Measurements from ENCODE around the gene ANKRD63. TPM values are rescaled to one million over a fixed set of nuclear protein-coding genes. Genes with fewer than 3 reads are reported as not detected.
A peak's percentile ranks its signal among the peaks of the same experiment; 100 is the strongest.

Gene ANKRD63
- total and polyA plus RNA-seq, 9 of the 15 experiments (the other 6 are each of a cell fraction or from before 2014, with no cell fraction given): 1.3 to 2.0 (median 1.8) TPM; not detected in 6

DNA sequence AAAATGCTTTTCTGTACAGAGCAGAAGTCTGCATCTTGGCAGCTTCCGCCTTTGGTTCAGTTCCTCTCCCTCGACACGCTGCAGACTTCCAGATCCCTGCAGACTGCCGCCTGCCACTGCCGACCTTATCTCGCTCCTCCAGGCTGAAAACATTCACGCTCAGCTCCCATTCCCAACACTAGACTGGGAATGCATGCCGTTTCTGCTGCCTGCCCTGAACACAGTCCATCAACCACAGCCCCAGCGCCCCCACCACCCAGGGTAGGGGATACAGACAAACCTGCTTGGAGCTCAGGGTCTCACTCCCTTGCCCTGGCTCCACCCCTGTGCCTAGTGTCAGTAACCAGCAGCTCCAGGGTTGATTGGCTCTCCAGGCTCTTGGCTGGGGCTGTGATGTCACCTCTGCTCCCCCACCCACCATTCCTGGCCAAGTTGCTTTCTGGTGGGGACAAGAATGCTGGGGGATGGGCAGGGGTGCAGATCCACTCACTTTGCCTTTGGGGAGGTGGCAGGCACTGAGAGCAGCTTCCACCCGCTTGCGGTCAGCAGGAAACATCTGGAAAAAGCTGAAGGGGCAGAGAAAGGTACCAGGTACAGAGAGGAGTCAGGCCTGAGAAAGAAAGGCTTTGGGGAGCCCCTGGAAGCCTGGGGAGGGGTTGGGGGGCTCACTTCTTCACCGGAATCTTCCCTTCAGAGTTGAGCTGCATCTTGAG is 18.8 kb upstream of the ANKRD63 start (continued):
- TF ChIP-seq PPARD (CRISPR knock-in tag; IDR thresholded peaks at IDR 0.05): no peak
- no peak for TF ChIP-seq GATA2 (CRISPR knock-in tag; IDR thresholded peaks at IDR 0.05)
- no peak for TF ChIP-seq ZNF282 (CRISPR knock-in tag; IDR thresholded peaks at IDR 0.05)
- peak; percentile 55 for TF ChIP-seq CBFA2T3 (IDR thresholded peaks at IDR 0.05)
- no peak for TF ChIP-seq GABPB1 (CRISPR knock-in tag; IDR thresholded peaks at IDR 0.05)
- no peak for TF ChIP-seq ZNF175 (CRISPR knock-in tag; IDR thresholded peaks at IDR 0.05; ENCODE audit: low read depth)
- no peak for TF ChIP-seq RNF2 (IDR thresholded peaks at IDR 0.05)
- TF ChIP-seq CSDE1 (IDR thresholded peaks at IDR 0.05): no peak
- no peak for TF ChIP-seq TSC22D4 (tag; IDR thresholded peaks at IDR 0.05)
- TF ChIP-seq HEY1 (CRISPR knock-in tag; IDR thresholded peaks at IDR 0.05; ENCODE audit: borderline replicate concordance): no peak
- TF ChIP-seq, protein P1, sequence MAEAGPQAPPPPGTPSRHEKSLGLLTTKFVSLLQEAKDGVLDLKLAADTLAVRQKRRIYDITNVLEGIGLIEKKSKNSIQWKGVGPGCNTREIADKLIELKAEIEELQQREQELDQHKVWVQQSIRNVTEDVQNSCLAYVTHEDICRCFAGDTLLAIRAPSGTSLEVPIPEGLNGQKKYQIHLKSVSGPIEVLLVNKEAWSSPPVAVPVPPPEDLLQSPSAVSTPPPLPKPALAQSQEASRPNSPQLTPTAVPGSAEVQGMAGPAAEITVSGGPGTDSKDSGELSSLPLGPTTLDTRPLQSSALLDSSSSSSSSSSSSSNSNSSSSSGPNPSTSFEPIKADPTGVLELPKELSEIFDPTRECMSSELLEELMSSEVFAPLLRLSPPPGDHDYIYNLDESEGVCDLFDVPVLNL (CRISPR knock-in tag; IDR thresholded peaks at IDR 0.05; ENCODE audit: low read depth): no peak
- TF ChIP-seq, protein P2, sequence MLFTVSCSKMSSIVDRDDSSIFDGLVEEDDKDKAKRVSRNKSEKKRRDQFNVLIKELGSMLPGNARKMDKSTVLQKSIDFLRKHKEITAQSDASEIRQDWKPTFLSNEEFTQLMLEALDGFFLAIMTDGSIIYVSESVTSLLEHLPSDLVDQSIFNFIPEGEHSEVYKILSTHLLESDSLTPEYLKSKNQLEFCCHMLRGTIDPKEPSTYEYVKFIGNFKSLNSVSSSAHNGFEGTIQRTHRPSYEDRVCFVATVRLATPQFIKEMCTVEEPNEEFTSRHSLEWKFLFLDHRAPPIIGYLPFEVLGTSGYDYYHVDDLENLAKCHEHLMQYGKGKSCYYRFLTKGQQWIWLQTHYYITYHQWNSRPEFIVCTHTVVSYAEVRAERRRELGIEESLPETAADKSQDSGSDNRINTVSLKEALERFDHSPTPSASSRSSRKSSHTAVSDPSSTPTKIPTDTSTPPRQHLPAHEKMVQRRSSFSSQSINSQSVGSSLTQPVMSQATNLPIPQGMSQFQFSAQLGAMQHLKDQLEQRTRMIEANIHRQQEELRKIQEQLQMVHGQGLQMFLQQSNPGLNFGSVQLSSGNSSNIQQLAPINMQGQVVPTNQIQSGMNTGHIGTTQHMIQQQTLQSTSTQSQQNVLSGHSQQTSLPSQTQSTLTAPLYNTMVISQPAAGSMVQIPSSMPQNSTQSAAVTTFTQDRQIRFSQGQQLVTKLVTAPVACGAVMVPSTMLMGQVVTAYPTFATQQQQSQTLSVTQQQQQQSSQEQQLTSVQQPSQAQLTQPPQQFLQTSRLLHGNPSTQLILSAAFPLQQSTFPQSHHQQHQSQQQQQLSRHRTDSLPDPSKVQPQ (CRISPR knock-in tag; IDR thresholded peaks at IDR 0.05; ENCODE audit: borderline replicate concordance): no peak
- no peak for TF ChIP-seq PHB (CRISPR knock-in tag; IDR thresholded peaks at IDR 0.05)
- no peak for TF ChIP-seq KDM4B (IDR thresholded peaks at IDR 0.05; ENCODE audit: borderline replicate concordance in 2 of 2, low read depth in 1 of 2)
- TF ChIP-seq, protein P3, sequence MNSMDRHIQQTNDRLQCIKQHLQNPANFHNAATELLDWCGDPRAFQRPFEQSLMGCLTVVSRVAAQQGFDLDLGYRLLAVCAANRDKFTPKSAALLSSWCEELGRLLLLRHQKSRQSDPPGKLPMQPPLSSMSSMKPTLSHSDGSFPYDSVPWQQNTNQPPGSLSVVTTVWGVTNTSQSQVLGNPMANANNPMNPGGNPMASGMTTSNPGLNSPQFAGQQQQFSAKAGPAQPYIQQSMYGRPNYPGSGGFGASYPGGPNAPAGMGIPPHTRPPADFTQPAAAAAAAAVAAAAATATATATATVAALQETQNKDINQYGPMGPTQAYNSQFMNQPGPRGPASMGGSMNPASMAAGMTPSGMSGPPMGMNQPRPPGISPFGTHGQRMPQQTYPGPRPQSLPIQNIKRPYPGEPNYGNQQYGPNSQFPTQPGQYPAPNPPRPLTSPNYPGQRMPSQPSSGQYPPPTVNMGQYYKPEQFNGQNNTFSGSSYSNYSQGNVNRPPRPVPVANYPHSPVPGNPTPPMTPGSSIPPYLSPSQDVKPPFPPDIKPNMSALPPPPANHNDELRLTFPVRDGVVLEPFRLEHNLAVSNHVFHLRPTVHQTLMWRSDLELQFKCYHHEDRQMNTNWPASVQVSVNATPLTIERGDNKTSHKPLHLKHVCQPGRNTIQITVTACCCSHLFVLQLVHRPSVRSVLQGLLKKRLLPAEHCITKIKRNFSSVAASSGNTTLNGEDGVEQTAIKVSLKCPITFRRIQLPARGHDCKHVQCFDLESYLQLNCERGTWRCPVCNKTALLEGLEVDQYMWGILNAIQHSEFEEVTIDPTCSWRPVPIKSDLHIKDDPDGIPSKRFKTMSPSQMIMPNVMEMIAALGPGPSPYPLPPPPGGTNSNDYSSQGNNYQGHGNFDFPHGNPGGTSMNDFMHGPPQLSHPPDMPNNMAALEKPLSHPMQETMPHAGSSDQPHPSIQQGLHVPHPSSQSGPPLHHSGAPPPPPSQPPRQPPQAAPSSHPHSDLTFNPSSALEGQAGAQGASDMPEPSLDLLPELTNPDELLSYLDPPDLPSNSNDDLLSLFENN (IDR thresholded peaks at IDR 0.05; ENCODE audit: low read depth in 2 of 2, low read length in 2 of 2): no peak
- TF ChIP-seq BRCA1 (IDR thresholded peaks at IDR 0.05): no peak
- no peak for TF ChIP-seq BRCA1 (CRISPR knock-in tag; IDR thresholded peaks at IDR 0.05)
- TF ChIP-seq PHF8 (IDR thresholded peaks at IDR 0.05; ENCODE audit: borderline replicate concordance, low read length): no peak
- TF ChIP-seq, protein P4, sequence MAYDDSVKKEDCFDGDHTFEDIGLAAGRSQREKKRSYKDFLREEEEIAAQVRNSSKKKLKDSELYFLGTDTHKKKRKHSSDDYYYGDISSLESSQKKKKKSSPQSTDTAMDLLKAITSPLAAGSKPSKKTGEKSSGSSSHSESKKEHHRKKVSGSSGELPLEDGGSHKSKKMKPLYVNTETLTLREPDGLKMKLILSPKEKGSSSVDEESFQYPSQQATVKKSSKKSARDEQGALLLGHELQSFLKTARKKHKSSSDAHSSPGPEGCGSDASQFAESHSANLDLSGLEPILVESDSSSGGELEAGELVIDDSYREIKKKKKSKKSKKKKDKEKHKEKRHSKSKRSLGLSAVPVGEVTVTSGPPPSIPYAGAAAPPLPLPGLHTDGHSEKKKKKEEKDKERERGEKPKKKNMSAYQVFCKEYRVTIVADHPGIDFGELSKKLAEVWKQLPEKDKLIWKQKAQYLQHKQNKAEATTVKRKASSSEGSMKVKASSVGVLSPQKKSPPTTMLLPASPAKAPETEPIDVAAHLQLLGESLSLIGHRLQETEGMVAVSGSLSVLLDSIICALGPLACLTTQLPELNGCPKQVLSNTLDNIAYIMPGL (CRISPR knock-in tag; IDR thresholded peaks at IDR 0.05): no peak
- TF ChIP-seq CBX8 (IDR thresholded peaks at IDR 0.05; ENCODE audit: borderline replicate concordance, extremely low read depth, low read depth, low read length, poor library complexity, severe bottlenecking): no peak

All from K562 (cell line).